Measurements from ENCODE around the gene C2CD3.

The C2CD3 gene

DNA sequence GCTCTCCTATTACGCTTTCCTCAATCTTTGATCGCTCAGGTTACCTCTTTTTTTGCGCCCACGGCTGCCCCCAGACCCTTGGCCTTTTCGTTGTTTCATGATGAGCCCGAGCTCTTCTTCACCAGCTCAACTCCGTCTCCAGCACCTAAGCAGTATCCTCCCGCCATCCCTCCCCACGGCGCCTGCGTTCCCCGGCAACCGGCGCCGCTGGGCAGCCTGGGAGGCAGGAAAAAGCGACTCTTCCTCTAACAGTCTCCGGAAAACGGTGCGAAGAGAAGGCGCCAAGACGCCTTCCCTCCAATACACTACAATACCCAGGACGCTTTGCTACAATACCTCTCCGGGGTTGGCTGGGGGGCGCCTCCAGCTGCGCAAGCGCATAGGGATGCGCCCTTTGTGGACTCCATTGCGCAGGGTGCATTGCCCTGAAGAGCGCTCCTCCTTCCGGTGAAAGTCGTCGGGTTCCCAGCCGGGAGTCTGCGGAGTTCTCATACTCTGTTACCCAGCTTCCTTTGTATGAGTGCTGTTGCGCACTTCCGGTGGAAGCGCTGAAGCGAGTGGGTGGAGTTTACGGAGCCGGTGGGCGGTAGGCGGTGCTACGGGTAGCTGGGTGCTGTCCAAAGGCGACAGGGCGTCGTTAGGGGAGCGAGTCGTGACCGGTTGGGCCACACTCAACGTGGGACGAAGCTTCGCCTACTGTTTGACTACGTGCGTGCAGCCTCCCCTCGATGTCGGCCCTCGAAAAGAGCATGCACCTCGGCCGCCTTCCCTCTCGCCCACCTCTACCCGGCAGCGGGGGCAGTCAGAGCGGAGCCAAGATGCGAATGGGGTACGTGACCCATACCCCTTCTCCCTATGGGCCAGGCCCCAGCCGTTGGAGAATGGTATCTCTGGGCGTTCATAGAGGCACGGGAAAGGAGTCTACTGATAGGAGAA lies at the start of gene C2CD3, which contains the start of gene PPME1:
TSS of gene C2CD3 (minus strand) at position 309 of the 936 bp plus-strand sequence. CDS start at position 99, 210 bp downstream.
TSS of gene PPME1 (plus strand) at position 596 of the 936 bp plus-strand sequence. CDS start at position 729, 133 bp downstream.
- DNase-seq (ENCODE audit: extremely low read depth in 1 of 2, low read depth in 1 of 2): peak; percentile 90 to 93

DNA sequence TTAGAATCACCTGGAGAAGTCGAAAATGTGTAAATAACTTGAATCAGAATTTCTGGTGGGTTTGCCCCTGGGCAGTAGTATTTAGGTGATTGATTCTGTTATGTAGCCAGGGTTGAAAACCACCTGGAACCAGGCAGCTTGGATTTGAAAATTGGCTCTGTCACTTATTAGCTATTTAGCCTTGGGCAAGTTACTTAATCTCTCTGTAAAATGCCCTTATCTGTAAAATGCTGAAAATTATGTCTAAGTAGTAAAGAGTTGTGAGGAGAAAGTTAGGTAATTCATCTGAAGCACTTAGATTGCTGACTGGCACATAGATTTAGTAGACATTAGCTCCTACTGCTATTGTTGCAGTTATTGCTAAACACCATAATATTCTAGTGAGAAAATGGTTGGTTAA lies 49.6 kb upstream of the C2CD3 start:
- DNase-seq (ENCODE audit: extremely low read depth in 1 of 2, low read depth in 1 of 2): no peak

- DNase-seq (ENCODE audit: extremely low read depth in 1 of 2, low read depth in 1 of 2): no peak
These were observed 41.7 kb upstream of the C2CD3 start for GRCh38 chr11:74212533-74212932.

GRCh38 chr11:74208507-74208906 lies 37.7 kb upstream of the C2CD3 start:
- no peak for DNase-seq (ENCODE audit: extremely low read depth in 1 of 2, low read depth in 1 of 2)

- no peak for DNase-seq (ENCODE audit: extremely low read depth in 1 of 2, low read depth in 1 of 2)
These were observed 35.9 kb upstream of the C2CD3 start for GRCh38 chr11:74206746-74207145.

DNA sequence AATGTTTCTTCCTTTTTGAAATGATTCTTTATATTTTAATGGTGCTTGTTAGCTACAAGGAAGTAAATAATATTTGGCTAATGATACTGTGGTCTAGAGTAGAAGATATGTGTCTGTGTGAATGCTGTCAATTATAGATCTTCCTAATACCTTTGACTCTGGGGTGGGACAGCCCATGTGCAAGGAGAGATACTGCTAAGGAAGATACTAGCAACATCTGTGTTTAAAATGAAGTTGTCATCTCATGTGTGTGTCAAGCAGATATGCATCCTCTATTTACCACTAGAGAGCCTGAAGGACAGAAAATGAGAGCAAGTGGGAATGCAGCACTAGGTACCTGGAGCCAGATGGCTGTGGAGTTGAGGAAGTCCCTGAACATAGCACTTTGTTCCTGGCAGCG lies 34.4 kb upstream of the C2CD3 start:
- no peak for DNase-seq (ENCODE audit: extremely low read depth in 1 of 2, low read depth in 1 of 2)

- no peak for DNase-seq (ENCODE audit: extremely low read depth in 1 of 2, low read depth in 1 of 2)
These were observed 33.9 kb upstream of the C2CD3 start for GRCh38 chr11:74204701-74205100.

DNA sequence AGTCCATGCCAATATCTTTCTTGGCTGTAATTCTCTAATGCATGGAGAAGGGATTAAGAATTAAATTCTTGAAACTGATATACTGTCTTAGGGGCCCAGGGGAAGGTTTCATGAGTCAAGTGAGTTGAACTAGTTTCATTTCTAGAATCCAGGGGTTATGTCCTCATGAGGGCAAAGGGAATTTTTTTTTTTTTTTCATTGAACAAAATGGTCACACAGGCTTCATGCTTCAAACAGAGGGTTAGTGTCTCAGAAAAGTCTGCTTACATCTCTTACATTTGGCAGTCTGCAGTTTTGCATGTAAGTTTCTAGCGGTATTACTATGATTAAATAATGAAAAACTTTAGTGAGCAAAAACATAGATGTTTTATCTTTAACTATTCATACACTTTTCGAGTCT lies 33.2 kb upstream of the C2CD3 start:
- no peak for DNase-seq (ENCODE audit: extremely low read depth in 1 of 2, low read depth in 1 of 2)

GRCh38 chr11:74196781-74197486 lies 26.1 kb upstream of the C2CD3 start:
- DNase-seq (ENCODE audit: extremely low read depth in 1 of 2, low read depth in 1 of 2): no peak

DNA sequence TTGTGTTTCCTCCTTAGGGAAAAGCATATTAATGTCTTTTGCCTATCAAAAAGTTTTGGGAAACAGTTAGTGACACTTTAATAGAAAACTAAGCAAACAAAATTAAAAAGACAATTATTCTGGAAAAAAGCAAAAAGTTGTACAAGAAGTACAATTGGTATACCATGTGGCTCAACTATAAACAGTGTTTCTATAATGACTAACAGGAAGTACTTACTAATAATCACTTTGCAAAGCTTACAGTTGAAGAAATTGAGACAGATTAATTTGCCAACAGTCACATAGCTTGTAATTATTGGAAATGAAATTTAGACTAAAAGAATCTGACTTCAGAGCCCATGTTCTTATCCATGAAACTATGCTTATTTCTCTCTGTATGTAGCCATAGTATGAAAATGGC lies 25.0 kb upstream of the C2CD3 start:
- DNase-seq (ENCODE audit: extremely low read depth in 1 of 2, low read depth in 1 of 2): no peak

DNA sequence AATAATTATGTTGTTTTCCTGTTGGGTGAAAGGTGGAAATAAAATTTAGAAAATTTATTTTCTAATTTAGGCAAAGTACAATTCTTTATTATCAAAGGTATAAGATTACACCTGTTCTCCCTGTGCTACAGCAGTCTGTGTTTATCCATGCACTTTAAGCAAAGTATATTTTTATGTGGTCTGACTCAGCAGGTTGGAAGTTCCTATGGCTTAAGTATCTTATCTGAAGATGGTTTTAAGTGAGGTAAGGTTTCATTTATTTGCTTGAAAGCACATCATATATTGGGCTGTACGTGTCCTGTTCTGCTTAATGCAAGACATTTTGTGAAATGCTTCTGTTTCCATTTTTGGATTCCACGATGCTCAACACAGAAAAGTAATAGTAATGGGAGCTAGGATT lies 14.9 kb upstream of the C2CD3 start:
- no peak for DNase-seq (ENCODE audit: extremely low read depth in 1 of 2, low read depth in 1 of 2)

- no peak for DNase-seq (ENCODE audit: extremely low read depth in 1 of 2, low read depth in 1 of 2)
These were observed 14.5 kb upstream of the C2CD3 start for GRCh38 chr11:74185285-74185684.

GRCh38 chr11:74182635-74183034 lies 11.8 kb upstream of the C2CD3 start:
- no peak for DNase-seq (ENCODE audit: extremely low read depth in 1 of 2, low read depth in 1 of 2)

DNA sequence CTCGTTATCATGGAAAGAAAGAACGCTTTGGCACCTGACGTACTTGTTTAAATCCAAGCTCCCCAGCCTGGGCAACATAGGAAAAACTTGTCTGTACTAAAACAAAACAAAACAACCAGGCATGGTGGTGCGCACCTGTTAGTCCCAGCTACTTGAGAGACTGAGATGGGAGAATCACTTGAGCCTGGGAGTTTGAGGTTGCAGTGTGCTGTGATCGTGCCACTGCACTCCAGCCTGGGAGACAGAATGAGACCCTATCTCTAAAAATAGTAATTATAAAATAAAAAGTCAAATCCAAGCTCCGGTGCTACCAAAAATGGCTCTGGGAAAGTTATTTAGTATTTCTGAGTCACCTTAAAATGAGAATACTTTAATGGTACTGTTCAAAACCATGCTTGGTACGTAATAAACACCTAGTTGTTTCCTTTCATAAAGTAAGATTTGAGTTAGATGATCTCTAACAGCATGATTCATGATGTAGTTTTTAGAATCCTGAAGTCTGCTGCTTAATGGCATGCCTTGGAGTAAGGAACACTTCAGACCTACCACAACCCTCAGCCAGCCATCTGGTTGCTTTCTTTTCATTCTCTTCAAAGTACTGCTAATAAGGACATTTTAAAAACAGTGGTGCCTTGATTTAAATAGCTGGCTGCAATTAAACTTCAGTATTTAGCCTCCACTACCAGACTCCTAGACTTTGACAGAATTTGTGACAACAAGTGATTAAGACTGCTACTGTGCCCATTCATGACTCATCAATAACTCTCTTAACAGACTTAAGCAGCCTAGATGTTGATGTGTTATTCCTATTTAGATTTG lies 8.6 kb upstream of the C2CD3 start:
- no peak for DNase-seq (ENCODE audit: extremely low read depth in 1 of 2, low read depth in 1 of 2)

DNA sequence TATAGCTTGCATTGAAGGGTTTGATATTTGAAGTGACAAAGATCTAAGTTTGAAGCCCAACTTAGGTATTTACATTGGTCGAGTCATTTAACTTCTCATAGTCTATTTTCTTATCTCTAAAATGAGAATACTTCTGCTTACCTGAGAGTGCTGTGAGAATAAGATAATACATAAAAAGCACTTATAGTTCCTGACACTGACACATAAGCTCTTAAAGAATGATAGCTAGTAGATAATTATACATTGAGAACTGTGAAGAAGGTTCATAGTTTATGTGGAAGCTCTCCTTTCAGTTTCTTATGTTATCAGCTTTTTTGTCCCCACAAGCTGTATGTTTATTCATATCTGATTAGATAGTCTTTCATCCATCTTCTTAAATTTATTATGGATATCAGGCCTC lies 5.1 kb upstream of the C2CD3 start:
- no peak for DNase-seq (ENCODE audit: extremely low read depth in 1 of 2, low read depth in 1 of 2)

DNA sequence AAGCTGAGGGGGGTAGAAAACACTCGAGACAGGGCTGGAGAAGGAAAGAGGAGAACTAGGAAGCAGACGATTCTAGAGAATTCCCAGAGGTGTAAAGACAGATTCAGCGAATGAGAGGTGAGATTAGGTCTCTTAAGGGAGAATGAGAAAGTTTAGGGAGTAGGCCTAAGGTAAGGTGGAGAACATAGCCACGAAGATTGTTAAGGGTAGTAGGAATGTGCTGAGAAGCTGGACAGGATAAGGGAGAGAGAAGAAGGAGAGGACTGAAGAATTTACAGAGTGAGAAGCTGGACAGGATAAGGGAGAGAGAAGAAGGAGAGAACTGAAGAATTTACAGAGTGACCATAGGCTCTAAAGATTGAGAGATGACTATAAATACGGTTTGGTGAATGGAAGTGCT lies 1.2 kb upstream of the C2CD3 start:
- no peak for DNase-seq (ENCODE audit: extremely low read depth in 1 of 2, low read depth in 1 of 2)

GRCh38 chr11:74171630-74171968 lies 797 bp upstream of the C2CD3 start:
- no peak for DNase-seq (ENCODE audit: extremely low read depth in 1 of 2, low read depth in 1 of 2)

DNA sequence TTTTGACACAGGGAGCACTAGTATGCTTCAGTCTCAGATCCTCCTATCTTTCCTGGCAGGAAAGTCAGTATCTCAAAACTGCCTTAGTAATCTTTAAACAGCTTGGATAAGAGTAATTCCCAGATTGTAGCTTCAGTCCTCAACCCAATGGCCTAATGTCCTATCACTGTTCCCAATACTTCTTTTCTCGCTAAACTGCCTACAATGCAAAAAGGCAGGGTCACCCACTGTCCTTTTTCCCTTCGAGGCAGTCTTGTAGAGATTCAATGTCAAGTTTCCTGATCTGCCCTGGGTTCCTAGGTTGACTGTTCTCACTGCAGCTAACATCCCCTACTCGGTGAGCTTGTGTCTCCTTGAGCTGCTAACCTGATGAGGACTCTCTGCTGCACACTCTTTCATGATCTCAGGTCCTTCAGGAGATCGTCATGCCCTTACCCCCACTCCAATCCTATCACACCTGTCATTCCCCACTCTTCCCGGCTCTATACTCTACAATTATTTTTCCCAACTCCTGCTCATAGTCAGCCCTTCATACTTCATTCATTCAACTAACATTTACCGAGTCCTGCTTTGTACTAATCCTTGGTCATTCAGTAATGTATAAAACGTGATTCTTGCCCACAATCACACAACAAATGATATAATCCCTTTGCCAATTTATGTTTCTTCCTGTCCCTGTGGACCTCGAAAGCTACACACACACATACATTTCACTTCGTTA lies 904 bp downstream of the C2CD3 start:
- no peak for DNase-seq (ENCODE audit: extremely low read depth in 1 of 2, low read depth in 1 of 2)

- no peak for DNase-seq (ENCODE audit: extremely low read depth in 1 of 2, low read depth in 1 of 2)
These were observed 2.0 kb downstream of the C2CD3 start for GRCh38 chr11:74168838-74169237.

- DNase-seq (ENCODE audit: extremely low read depth in 1 of 2, low read depth in 1 of 2): no peak
These were observed 7.9 kb downstream of the C2CD3 start for GRCh38 chr11:74162681-74163467.

Measured in activated CD8-positive, alpha-beta memory T cell treated with anti-CD3 and anti-CD28 coated beads for 1 hour (primary cell).